SJCRH30 (cell line): ENCODE results near the gene ACADVL. TPM values are rescaled to one million over a fixed set of nuclear protein-coding genes. Genes with fewer than 3 reads are reported as not detected.

ENCODE experiments used
- DNase-seq, 2 experiments: peaks; one replicate each; pipeline ENCODE4 v3.0.0-alpha.2; 2015 to 2020
- H3K27ac ChIP-seq: fragments of 250-450 bp; sonication (Bioruptor Pico); 2 replicates; pipeline ENCODE4 v1.5.1; 2020; ENCODE audit warnings: mild to moderate bottlenecking, moderate library complexity
- H3K27me3 ChIP-seq: fragments of 250-450 bp; sonication (Bioruptor Pico); 2 replicates; pipeline ENCODE4 v1.5.1; 2020; ENCODE audit warnings: mild to moderate bottlenecking, moderate library complexity
- H3K36me3 ChIP-seq: fragments of 250-450 bp; sonication (Bioruptor Pico); 2 replicates; pipeline ENCODE4 v1.5.1; 2020; ENCODE audit warnings: mild to moderate bottlenecking, moderate library complexity
- H3K4me1 ChIP-seq: fragments of 250-450 bp; sonication (Bioruptor Pico); 2 replicates; pipeline ENCODE4 v1.5.1; 2020; ENCODE audit warnings: mild to moderate bottlenecking, moderate library complexity
- H3K4me3 ChIP-seq: fragments of 250-450 bp; sonication (Bioruptor Pico); 2 replicates; pipeline ENCODE4 v1.5.1; 2020; ENCODE audit warnings: mild to moderate bottlenecking, moderate library complexity
- H3K9me3 ChIP-seq: fragments of 250-450 bp; sonication (Bioruptor Pico); replicated peaks from 2 replicates; pipeline ENCODE4 v1.5.1; 2020; ENCODE audit warnings: mild to moderate bottlenecking, moderate library complexity
- total RNA-seq: library from RNA; depleted of rRNA; stranded (reverse); fragments of >200 nt; shearing (Covaris generic); gene quantifications from 2 replicates; pipeline ENCODE4 v1.2.3, GENCODE V29; 2014

The ACADVL gene
- total RNA-seq, 1 experiment from 2014 or later, result 64.2 TPM

DNA sequence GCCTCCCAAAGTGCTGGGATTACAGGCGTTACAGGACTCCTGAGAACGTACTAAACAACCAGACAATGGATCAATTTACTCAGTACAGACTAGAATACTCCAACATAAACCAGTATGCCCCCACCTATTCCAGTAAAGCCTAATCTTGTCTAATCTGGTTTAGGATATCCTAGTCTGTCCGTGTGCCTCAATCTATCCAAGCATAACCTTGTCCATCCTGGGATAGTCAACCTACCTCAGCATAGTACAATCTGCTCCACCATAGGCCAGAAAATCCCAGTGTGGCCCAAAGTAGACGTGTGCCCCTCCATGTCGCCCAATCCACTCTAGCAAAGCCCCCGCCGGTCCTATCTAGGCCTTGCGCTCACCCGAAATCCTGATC lies 14.0 kb downstream of the ACADVL start:
- Histone ChIP-seq H3K9me3 (no peaks in the 10 kb centered on the region), H3K4me3 (peak overlapping the region; percentile 74), H3K36me3 (peaks cover 11% of the 10 kb centered on the region; the same call in 1 of the 2 replicates), H3K4me1 (no peaks in the 10 kb centered on the region), H3K27me3 (no peaks in the 10 kb centered on the region), H3K27ac (peak overlapping the region; percentile 70)
- DNase-seq, result peak in 1 of 2 experiments; percentile 37

DNA sequence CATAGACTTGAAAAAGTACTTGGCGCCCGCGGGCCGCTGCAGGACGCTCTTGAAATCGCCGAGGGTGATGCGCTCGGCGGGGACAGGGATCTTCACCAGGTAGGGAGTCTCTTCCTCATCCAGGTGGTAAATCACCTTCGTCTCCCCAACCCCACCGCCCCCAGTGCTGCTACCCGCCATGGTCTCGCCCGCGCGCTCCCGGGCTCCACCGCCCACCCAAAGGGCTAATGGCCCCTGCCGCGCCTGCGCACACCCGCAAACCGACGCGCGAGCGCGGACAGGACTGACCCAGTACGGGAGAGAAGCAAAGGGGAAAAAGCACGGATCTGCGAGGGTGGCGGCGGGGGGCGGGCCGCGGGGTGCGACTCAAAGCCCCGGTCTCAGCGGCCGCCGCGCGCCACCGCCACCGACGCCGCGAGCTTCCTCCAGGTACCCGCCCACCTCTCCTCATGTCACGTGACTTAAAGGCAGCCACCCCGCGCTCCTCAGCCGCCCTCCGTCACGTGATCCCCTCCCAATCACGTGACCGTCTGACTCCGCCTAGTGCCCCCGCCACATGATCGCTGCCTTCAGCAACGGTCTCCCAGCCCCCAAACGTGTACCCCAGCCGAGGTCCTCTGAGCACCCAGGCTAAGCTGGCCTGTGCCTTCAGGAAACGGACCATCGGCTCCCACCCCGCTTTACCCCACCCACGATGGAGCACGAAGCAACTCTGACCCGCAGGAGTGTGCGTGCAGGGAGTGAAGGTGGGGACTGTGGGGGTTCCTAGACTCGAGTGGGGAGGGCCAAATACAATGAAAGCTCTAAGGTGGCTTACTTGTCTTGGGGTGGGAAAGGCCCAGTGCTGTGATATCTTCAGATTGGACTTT lies 14.6 kb downstream of the ACADVL start, which contains the start of gene DVL2:
Gene DVL2, minus strand, starts transcription at position 435 of the 869 bp plus-strand sequence. Its CDS starts 255 bp downstream, at position 180.
- Histone ChIP-seq H3K4me1 (no peaks in the 10 kb centered on the region), H3K9me3 (no peaks in the 10 kb centered on the region), H3K27me3 (no peaks in the 10 kb centered on the region), H3K4me3 (peak within 1 kb of the TSS; percentile 74), H3K27ac (peak within 1 kb of the TSS; percentile 70), H3K36me3 (peaks cover 11% of the 10 kb centered on the region; the same call in 1 of the 2 replicates)
- peak; percentile 91 to 92 for DNase-seq

DNA sequence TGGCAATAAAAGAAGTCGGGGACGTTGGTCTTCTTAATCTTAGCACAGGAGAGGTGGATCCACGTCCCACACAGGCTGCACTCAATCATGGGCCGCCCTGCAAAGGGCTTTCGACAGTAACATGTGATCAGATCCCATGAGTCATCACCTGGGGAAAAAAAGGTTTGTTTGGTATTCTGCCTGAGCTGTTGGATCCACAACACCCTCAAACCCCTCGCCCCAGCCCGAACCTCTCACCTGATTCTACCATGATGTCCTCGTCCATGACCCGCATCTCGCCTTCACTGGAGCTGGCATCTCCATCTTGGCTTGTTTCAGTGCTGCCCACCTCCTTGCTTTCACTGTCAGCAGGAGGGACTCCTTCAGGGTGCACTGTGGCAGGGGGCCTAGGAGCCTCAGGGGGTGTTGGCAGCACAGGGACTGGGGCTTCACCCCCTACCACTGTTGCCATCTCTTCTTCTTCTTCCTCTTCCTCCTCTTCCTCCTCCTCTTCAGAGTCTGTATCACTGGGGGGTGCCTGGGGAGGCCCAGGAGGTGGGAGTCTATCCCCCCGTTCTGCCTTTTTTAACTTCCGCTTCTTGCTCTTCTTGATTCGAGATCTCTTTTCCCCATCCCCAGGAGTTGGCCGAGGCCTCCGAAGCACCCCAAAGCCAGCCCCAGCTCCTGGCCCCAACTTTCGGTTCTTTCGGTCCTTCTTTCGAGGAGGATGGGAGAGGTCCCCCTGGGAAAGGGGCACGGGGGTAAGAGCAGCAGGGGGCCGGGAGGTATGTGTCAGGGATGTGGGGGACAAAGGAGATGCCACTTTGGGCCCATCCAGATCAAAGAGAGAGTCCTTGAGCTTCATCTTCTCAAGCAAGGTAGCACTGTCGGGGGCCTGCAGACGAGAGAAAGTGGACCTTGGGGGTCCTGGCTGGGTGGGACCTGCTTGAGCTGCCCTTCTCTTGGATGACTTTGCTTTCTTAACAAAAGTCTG lies 16.2 kb downstream of the ACADVL start:
- no peak overlapping the region for H3K27ac ChIP-seq

DNA sequence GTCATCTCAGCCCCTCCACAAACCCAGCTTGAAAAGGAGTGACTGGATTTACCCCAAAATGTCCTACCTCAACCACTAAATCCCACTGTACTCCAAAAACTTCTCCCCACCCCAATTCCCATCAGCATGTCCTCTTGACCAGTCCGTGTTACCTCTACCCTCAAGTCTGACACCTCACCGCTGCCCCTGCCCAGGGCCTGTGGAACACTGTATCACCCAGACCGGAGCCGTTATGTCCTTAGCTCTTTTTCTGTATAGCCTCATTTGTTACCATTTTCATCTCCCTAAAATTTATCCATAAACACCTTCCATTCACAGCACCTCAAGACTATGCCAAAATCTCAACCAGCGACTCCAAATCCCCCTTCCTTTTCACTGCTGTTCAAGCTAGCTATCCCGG lies 17.1 kb downstream of the ACADVL start:
- Histone ChIP-seq H3K9me3 (no peaks in the 10 kb centered on the region), H3K36me3 (peaks cover 11% of the 10 kb centered on the region; the same call in 1 of the 2 replicates), H3K27me3 (no peaks in the 10 kb centered on the region), H3K4me1 (0 out of 2 replicates have a peak, but pooled peaks cover 4% of the 10 kb centered on the region), H3K27ac (no peak overlapping the region), H3K4me3 (no peak overlapping the region)
- DNase-seq, result no peak

More for the DNA sequence above, 16.2 kb downstream of the ACADVL start:
- Histone ChIP-seq H3K27me3 (no peaks in the 10 kb centered on the region), H3K4me3 (no peak overlapping the region), H3K9me3 (no peaks in the 10 kb centered on the region), H3K4me1 (0 out of 2 replicates have a peak, but pooled peaks cover 4% of the 10 kb centered on the region), H3K36me3 (peaks cover 11% of the 10 kb centered on the region; the same call in 1 of the 2 replicates)
- DNase-seq, result no peak

DNA sequence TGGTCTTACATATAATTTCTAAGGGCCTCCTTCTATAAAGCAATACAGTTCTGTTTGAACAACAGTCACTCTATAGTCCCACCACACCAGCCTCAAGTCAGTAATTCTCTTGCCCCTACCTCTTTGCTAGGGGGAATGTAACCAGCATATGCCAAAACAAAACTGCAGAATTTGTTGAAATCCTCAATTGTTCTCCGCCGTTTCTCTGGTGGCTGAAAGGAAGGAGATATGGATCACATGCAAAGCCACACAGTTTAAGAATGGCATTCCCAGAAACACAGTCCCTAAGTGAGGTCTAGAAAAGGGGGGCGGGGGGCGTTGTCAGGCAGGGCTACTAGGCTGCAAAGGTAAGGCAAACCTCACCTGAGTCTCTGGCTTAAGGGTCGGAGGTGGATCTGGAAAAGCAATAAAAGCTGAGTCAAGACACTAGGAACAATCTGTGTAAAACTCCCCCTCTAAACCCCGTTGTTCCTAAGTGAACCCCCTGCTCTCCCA lies 17.6 kb downstream of the ACADVL start:
- no peaks in the 10 kb centered on the region for H3K27me3 ChIP-seq
- peak overlapping the region; percentile 68 for H3K4me3 ChIP-seq
- peak overlapping the region; percentile 67 for H3K27ac ChIP-seq
- H3K4me1 ChIP-seq, result 0 out of 2 replicates have a peak, but pooled peaks cover 4% of the 10 kb centered on the region
- H3K36me3 ChIP-seq, result peaks cover 11% of the 10 kb centered on the region; the same call in 1 of the 2 replicates
- no peaks in the 10 kb centered on the region for H3K9me3 ChIP-seq
- DNase-seq, result no peak

DNA sequence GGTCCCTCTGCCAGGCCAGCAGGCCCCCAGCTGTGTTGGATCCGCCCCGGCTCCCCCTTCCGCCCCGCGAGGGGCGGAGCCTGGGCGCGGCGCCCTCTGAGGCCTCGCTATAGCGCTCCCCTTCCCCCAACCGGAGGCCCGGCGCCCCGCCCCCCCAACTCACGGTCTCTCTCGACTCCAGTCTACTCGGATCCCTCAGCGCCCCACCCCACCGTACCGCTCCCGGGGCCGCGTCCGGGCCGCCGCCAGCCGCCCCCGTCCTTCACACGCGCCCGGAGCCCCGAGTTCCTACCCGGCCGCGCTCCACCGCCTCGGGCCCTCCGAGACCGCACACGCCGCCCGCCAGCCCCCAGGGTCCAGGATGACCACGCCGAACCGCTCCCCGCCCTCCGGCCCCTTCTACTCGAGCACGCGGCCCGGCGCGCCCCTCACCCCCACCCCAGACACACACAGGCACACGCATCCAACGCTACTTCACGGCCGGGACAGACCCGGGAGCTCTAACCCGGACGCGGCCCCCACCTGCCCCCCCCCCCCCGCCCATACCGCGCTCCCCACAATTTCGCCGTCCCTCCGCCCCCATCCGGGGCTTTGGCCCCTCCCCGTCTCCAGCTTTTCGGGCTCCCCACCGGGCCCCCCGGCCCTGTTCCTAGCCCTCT lies 18.2 kb downstream of the ACADVL start:
- no peaks in the 10 kb centered on the region for H3K27me3 ChIP-seq
- peak overlapping the region; percentile 67 for H3K27ac ChIP-seq
- DNase-seq, result peak; percentile 71
- H3K9me3 ChIP-seq, result no peaks in the 10 kb centered on the region
- 0 out of 2 replicates have a peak, but pooled peaks cover 4% of the 10 kb centered on the region for H3K4me1 ChIP-seq
- H3K36me3 ChIP-seq, result peaks cover 11% of the 10 kb centered on the region; the same call in 1 of the 2 replicates
- peak overlapping the region; percentile 68 for H3K4me3 ChIP-seq

DNA sequence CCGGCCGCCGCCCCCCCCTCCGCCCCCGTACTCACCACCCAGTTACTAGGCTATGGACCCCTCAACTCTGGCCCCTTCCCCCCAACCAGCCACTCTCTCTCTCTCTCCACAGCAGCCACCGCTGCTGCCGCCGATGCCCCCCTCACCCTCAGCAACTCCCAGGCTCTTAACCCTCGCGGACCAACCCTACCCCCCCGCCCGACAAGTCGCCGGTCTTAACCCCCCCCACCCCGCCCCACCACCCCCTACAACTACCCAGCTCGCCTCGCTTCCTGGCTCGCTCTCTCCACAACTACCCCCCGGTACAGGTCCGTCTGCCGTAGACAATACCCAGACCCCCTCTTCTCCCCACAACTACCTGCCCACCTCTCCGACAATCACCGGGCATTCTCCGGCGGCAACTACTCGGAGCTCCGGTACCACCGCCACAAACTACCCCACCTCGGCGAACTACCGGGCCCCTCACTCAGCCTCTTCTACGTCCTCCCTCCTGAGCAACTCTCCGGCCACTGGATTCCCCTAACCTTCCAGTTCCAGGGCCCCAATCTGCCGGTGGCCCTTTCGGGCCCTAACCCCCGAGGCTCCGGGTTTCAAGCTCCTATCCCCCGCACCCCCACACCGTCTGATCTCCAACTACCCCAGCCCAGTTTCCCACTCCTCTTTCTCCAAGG lies 18.8 kb downstream of the ACADVL start:
- DNase-seq, result no peak
- H3K27me3 ChIP-seq, result no peaks in the 10 kb centered on the region
- 0 out of 2 replicates have a peak, but pooled peaks cover 4% of the 10 kb centered on the region for H3K4me1 ChIP-seq
- H3K27ac ChIP-seq, result peak overlapping the region; percentile 40
- peaks cover 11% of the 10 kb centered on the region; the same call in 1 of the 2 replicates for H3K36me3 ChIP-seq
- no peaks in the 10 kb centered on the region for H3K9me3 ChIP-seq
- H3K4me3 ChIP-seq, result peak overlapping the region; percentile 75

DNA sequence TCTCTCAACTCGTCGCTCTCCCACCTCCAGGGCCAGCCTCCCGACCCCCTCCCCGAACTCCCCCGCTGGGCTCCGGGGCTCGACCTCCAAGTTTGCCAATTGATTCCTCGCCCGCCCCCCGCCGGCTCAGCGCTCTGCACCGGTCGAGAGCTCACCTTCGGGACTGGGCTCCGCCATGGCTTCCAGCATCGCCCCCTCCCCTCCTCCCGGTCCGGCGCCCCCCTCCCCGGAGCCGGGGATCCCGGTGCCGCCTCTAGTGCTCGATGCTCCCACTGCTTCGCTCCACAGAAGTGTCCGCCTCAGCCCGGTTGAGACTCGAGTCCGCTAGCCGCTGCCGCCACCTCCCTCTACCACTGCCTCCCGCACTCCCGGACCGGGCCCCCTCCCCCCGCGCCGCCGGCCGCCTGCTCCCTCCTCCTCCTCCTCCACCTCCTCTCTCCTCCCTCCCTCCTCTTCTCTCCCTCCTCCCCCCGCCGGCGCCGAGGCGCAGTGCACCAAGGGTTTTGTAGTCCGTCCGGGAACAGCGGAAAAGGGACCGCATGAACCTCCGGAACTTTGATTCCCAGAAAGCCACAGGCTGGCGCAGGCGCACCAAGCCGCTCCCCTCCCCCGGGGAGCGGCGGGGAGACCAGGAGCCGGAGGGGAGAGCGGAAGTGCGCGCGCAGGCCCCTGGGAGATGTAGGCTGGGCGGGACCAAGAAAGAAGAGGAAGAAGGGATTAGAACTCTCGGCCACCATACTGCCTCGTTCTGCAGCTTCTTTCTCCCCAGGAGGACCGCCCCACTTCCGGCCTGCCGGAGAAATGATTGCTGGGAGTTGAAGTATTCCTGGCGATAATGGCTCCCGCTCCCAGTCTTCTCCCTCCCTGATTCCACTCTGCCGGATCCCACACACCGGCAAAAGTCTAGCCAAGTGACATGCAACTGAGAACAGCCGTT lies 19.6 kb downstream of the ACADVL start, which contains the start of gene PHF23:
Gene PHF23, minus strand, starts transcription at position 367 of the 937 bp plus-strand sequence. Its CDS starts 178 bp downstream, at position 189.
- Histone ChIP-seq H3K36me3 (peaks cover 16% of the 10 kb centered on the region; the same call in 1 of the 2 replicates), H3K4me1 (0 out of 2 replicates have a peak, but pooled peaks cover 4% of the 10 kb centered on the region), H3K4me3 (peak within 1 kb of the TSS; percentile 75), H3K27me3 (no peaks in the 10 kb centered on the region), H3K27ac (peak within 1 kb of the TSS; percentile 40), H3K9me3 (no peaks in the 10 kb centered on the region)
- peak; percentile 96 to 97 for DNase-seq

DNA sequence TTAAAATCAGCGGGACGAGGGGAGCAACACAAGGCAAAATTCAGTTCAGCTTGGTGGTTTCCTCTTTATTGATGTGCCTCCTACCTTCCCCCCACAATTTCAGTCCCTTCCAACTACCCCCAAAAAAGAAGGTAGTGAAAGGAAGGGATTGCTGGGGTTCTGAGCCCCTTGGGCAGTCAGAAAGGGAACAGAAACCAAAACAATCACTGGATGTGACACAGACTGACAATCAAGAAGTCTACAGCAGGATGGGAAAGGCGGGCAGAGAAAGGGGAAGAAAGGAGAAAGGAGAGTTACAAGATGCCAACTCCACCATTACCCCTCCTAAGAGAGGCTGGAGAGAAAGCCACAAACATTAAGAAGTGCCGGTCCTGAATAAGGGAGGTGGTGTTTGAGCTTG lies 20.6 kb downstream of the ACADVL start:
- Histone ChIP-seq H3K27me3 (no peaks in the 10 kb centered on the region), H3K27ac (no peak overlapping the region), H3K4me1 (0 out of 2 replicates have a peak, but pooled peaks cover 4% of the 10 kb centered on the region), H3K9me3 (no peaks in the 10 kb centered on the region), H3K36me3 (peaks cover 13% of the 10 kb centered on the region; the same call in 1 of the 2 replicates), H3K4me3 (peak overlapping the region; percentile 18; the same call in 1 of the 2 replicates)
- no peak for DNase-seq

DNA sequence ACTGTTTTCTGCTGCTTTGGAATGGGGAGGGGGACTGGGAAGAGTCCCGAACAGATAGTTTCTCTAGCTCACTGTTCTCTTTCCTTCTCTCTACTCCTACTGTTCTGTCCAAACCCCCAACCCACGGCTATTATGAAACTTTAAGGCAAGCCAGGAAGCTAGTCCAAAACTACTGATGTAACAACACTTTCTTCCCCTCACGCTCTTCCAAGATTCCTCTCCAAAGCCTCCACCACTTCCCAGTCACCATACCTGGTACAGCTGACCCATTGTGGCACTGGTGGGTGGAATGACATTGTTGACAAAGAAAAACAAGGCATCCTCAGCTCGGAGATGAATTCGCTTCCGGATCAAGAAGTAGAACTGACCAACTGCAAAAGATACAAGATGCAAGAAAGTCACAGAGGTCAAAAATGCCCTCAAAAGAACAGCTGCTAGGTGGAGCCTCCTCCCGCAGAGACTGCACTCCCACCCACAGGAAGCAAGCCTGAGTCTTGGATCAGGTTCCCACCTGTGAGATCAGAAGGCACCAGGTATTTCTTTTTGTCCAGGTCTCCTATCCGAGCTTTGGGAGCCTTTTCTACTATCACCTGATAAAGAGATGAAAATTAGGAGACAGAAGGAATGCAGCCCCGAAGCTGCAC lies 21.5 kb downstream of the ACADVL start:
- H3K36me3 ChIP-seq, result peaks cover 8% of the 10 kb centered on the region; the same call in 1 of the 2 replicates

DNA sequence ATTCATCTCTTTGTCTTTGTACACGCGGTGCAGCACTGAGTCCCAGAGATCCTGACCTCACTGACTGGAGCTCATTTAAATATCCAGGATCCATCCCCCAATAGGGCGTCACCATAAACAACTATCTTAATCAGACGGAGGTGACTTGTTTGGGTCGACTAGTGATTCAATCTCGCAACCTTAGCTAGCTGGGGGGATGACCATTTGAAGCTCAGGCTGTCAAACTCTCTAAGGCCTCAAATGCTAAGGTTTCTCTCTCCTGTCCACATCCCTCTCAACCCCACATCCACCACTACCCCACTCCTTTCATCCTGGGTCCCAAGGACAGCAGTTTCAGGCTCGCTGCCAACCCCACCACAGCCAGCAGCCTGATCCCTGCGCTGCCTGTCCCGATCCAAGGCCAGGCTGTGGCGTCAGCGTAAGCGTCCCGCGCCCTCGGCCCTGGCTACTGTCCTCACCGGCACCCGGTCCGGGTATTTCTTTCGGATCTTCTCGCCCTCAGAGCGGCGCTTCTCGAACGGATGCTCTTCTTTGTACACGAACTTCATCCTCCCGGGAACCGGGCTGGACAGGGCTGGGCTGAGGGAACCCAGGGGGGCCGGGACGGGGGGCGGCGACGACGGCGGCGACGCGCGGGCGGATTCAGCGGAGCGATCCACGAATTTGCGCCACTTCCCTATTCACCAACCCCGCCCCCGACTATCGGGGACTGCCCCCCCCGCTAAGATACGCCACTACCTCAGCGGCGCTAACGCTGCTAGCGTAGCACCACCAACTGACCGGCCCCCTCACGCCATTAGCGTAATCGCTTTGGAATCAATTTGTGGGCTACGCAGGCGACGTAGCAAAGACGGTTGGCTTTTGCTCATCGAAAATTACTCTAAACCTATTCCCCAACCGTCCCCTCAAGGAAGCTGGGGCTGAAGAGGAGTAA lies 22.3 kb downstream of the ACADVL start, which contains the start of gene GABARAP:
Gene GABARAP, minus strand, starts transcription at position 667 of the 934 bp plus-strand sequence. Its CDS starts 119 bp downstream, at position 548.
- Histone ChIP-seq H3K27ac (peak within 1 kb of the TSS; percentile 79), H3K4me3 (peak within 1 kb of the TSS; percentile 84), H3K9me3 (no peaks in the 10 kb centered on the region), H3K4me1 (0 out of 2 replicates have a peak, but pooled peaks cover 4% of the 10 kb centered on the region), H3K36me3 (peaks cover 8% of the 10 kb centered on the region; the same call in 1 of the 2 replicates), H3K27me3 (no peaks in the 10 kb centered on the region)
- peak; percentile 81 to 89 for DNase-seq

More for the DNA sequence above, 21.5 kb downstream of the ACADVL start:
- Histone ChIP-seq H3K4me3 (peak overlapping the region; percentile 84), H3K9me3 (no peaks in the 10 kb centered on the region), H3K27me3 (no peaks in the 10 kb centered on the region), H3K4me1 (0 out of 2 replicates have a peak, but pooled peaks cover 4% of the 10 kb centered on the region), H3K27ac (peak overlapping the region; percentile 79; the same call in 1 of the 2 replicates)
- no peak for DNase-seq
